A549 (cell line): ENCODE results near the gene IRF3. TPM values are rescaled to one million over a fixed set of nuclear protein-coding genes. Genes with fewer than 3 reads are reported as not detected.
A peak's percentile ranks its signal among the peaks of the same experiment; 100 is the strongest.

Experiments used
- ATAC-seq, 2 experiments: fragments of 200-7000 bp in 1 of 2; fragments of >200 bp in 1 of 2; cut with Nextera tagmentation in 1 of 2; cut with Tn5 transposase in 1 of 2; 3 replicates each; pipeline versions ENCODE4 v1.8.0 to v1.9.1; 2018 to 2020; ENCODE audit warnings: mild to moderate bottlenecking in 1 of 2, moderate library complexity in 1 of 2
- CTCF ChIA-PET: fragments of 300-600 bp; sonication (Branson Sonifier 250); formaldehyde crosslinking; extraction: SDS; loops from one replicate; lab custom pipeline; 2021; ENCODE audit warnings: antibody characterized with exemption, inconsistent platforms; lab: Yijun Ruan, JAX
- POLR2A ChIA-PET: fragments of 350-600 bp; formaldehyde crosslinking; extraction: SDS; loops from one replicate; lab custom pipeline; 2021; ENCODE audit warnings: antibody characterized with exemption, inconsistent platforms; lab: Yijun Ruan, JAX
- DNase-seq, 2 experiments: peaks; one replicate each; pipeline versions ENCODE4 v3.0.0 to v3.0.0-alpha.2; 2011 to 2016; ENCODE audit warnings: low read depth in 1 of 2, low spot score in 1 of 2
- FAIRE-seq: peaks from 2 replicates; lab custom pipeline; 2011; peaks lifted over from hg19 to GRCh38; lab: Jason Lieb, UNC
- H3K27ac ChIP-seq, 2 experiments: fragments of >200 bp; sonication (Bioruptor Twin); formaldehyde crosslinking; 3 replicates each; pipeline ENCODE4 v1.5.1; 2016 to 2017
- H3K4me1 ChIP-seq: fragments of >200 bp; sonication (Bioruptor Twin); formaldehyde crosslinking; 3 replicates; pipeline ENCODE4 v1.6.1; 2016
- H3K4me2 ChIP-seq: fragments of >200 bp; sonication (Bioruptor Twin); formaldehyde crosslinking; 3 replicates; pipeline ENCODE4 v1.6.1; 2016
- H3K4me3 ChIP-seq: fragments of >200 bp; sonication (Bioruptor Twin); formaldehyde crosslinking; 3 replicates; pipeline ENCODE4 v1.5.1; 2016
- H3K9me3 ChIP-seq: fragments of >200 bp; sonication (Bioruptor Twin); formaldehyde crosslinking; 3 replicates; pipeline ENCODE4 v1.6.1; 2016
- CBX8 ChIP-seq: fragments of 200-600 bp; sonication (generic); IDR thresholded peaks from 2 replicates; pipeline ENCODE4 v1.6.1; 2016
- EHMT2 ChIP-seq: fragments of 200-600 bp; sonication (generic); IDR thresholded peaks from 2 replicates; pipeline ENCODE4 v1.6.1; 2016; ENCODE audit warnings: antibody characterized with exemption, low read depth, mild to moderate bottlenecking, moderate library complexity
- EP300 ChIP-seq, 2 experiments: fragments of >200 bp; sonication (Bioruptor Twin); formaldehyde crosslinking; IDR thresholded peaks; 2 replicates in 1 of 2; 3 replicates in 1 of 2; pipeline ENCODE4 v1.6.1; 2016 to 2017
- ESRRA ChIP-seq: fragments of 150-350 bp; IDR thresholded peaks from 2 replicates; pipeline ENCODE4 v1.6.1; 2014; ENCODE audit warnings: mild to moderate bottlenecking, low read length, borderline replicate concordance
- FOSB ChIP-seq: fragments of 250-450 bp; sonication (Bioruptor Pico); IDR thresholded peaks from 2 replicates; pipeline ENCODE4 v1.5.0; 2020; ENCODE audit warnings: mild to moderate bottlenecking, moderate library complexity
- HDAC2 ChIP-seq: fragments of 200-600 bp; sonication (generic); IDR thresholded peaks from 2 replicates; pipeline ENCODE4 v1.6.1; 2016
- HEYL ChIP-seq: fragments of 250-450 bp; sonication (Bioruptor Pico); IDR thresholded peaks from 2 replicates; pipeline ENCODE4 v1.8.0; 2021; ENCODE audit warnings: mild to moderate bottlenecking, moderate library complexity
- HOXB5 ChIP-seq: fragments of 250-450 bp; sonication (Bioruptor Pico); IDR thresholded peaks from 2 replicates; pipeline ENCODE4 v1.5.0; 2020; ENCODE audit warnings: mild to moderate bottlenecking, moderate library complexity
- JUN ChIP-seq, 2 experiments: fragments of >200 bp; sonication (Bioruptor Twin); formaldehyde crosslinking; IDR thresholded peaks; 2 replicates in 1 of 2; 3 replicates in 1 of 2; pipeline ENCODE4 v1.6.1; 2016 to 2017
- KDM5A ChIP-seq: fragments of 200-600 bp; sonication (generic); IDR thresholded peaks from 2 replicates; pipeline ENCODE4 v1.6.1; 2016; ENCODE audit warnings: antibody characterized with exemption, mild to moderate bottlenecking
- MAFK ChIP-seq: fragments of 450-650 bp; IDR thresholded peaks from 2 replicates; pipeline ENCODE4 v1.6.1; 2014; ENCODE audit not compliant: partially characterized antibody
- NR3C1 ChIP-seq: fragments of >200 bp; sonication (Bioruptor Twin); formaldehyde crosslinking; IDR thresholded peaks from 3 replicates; pipeline ENCODE4 v1.6.1; 2017
- RCOR1 ChIP-seq: fragments of 150-350 bp; IDR thresholded peaks from 2 replicates; pipeline ENCODE4 v1.6.1; 2014; ENCODE audit warnings: antibody characterized with exemption, low read length, low read depth
- SMC3 ChIP-seq: fragments of >200 bp; sonication (Bioruptor Twin); formaldehyde crosslinking; IDR thresholded peaks from 3 replicates; pipeline ENCODE4 v1.6.1; 2018; ENCODE audit warnings: inconsistent platforms
- SREBF2 ChIP-seq: fragments of 450-650 bp; IDR thresholded peaks from 2 replicates; pipeline ENCODE4 v1.6.1; 2014; ENCODE audit warnings: mild to moderate bottlenecking, moderate library complexity
- ZFP36 ChIP-seq: fragments of 450-650 bp; IDR thresholded peaks from 2 replicates; pipeline ENCODE4 v1.6.1; 2014; ENCODE audit warnings: borderline replicate concordance; ENCODE audit not compliant: partially characterized antibody
- ZSCAN20 ChIP-seq: fragments of 250-450 bp; sonication (Bioruptor Pico); IDR thresholded peaks from 2 replicates; pipeline ENCODE4 v1.8.0; 2022; ENCODE audit warnings: mild to moderate bottlenecking, moderate library complexity
- WGBS: methylation state at CpG from one replicate; pipeline ENCODE4 v1.1.6; 2017; ENCODE audit errors: missing lambda C conversion rate; 5-methylcytosine and 5-hydroxymethylcytosine counted together
- polyA plus RNA-seq, 4 experiments: library from polyadenylated mRNA; depleted of rRNA in 3 of 4; stranded (reverse); fragments of >200 nt; fragmentation: RNase III in 1 of 4; extraction: RNeasy Plus Mini Kit Qiagen cat#74134 plus additional on column Dnase treatment in 1 of 4; gene quantifications; 2 replicates in 3 of 4; 3 replicates in 1 of 4; pipeline ENCODE4 v1.2.3, GENCODE V29; 2011 to 2017
- TF ChIP-seq, protein P1 (sequence below): IDR thresholded peaks from 2 replicates; pipeline ENCODE4 v1.6.1; 2012; ENCODE audit warnings: low read depth, borderline replicate concordance
- TF ChIP-seq, protein P2 (sequence below): IDR thresholded peaks from 2 replicates; pipeline ENCODE4 v1.6.1; 2012
- TF ChIP-seq, protein P3 (sequence below): fragments of 200-600 bp; sonication (generic); IDR thresholded peaks from 2 replicates; pipeline ENCODE4 v1.6.1; 2016; ENCODE audit warnings: antibody characterized with exemption, mild to moderate bottlenecking, moderate library complexity
- TF ChIP-seq, protein P4 (sequence below): fragments of >200 bp; sonication (Bioruptor Twin); formaldehyde crosslinking; IDR thresholded peaks from 3 replicates; pipeline ENCODE4 v1.6.1; 2016

Gene IRF3
- polyA plus RNA-seq, 2 of the 4 experiments (the other 2 are of a cell fraction): 54.0 to 103 TPM

DNA sequence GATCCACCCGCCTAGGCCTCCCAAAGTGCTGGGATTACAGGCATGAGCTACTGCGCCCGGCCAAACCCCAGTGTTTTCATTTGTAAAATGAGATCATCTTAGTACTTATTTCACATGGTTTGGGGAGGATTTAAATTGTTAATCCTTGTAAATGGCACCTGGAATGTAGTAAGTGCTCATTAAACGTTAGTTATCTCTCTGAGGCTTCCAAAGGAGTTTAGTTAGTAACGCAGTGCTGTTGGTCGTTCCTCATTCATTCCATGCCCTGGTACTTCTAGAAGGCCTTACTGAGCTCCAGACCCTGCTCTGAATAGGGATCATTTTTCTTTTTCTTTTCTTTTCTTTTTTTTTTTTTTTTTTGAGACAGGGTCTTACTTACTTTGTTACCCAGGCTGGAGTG lies 30.5 kb upstream of the IRF3 start:
- CTCF ChIA-PET: interaction anchor here (0.6 to 4.9 kb wide), 9 partner anchors 10 to 146 kb away, joined by 3 to 42 read pairs (median 4); partner anchors contain the start of gene PRMT1
- Histone ChIP-seq H3K9me3 (no peaks in the 10 kb centered on the region), H3K4me3 (no peak overlapping the region), H3K4me2 (no peak overlapping the region), H3K27ac (no peak overlapping the region), H3K4me1 (peaks cover 2% of the 10 kb centered on the region; the same call in 1 of the 3 replicates)
- DNase-seq (no peak), ATAC-seq (no peak), FAIRE-seq (no peak)
- POLR2A ChIA-PET: interaction anchor here (0.6 kb wide), 2 partner anchors 69 to 332 kb away, joined by 4 to 5 read pairs; no protein-coding TSS in a partner anchor
- WGBS: 84% methylated on average over 6 of the region's 6 CpGs
- TF ChIP-seq EHMT2: no peak
- TF ChIP-seq EP300 (IDR thresholded peaks at IDR 0.05): no peak
- TF ChIP-seq SMC3: no peak
- no peak for TF ChIP-seq JUN (IDR thresholded peaks at IDR 0.05)
- TF ChIP-seq HEYL (CRISPR knock-in tag): no peak
- no peak for TF ChIP-seq HDAC2
- TF ChIP-seq ZSCAN20 (CRISPR knock-in tag): no peak
- TF ChIP-seq SREBF2: no peak
- no peak for TF ChIP-seq ESRRA
- no peak for TF ChIP-seq KDM5A
- no peak for TF ChIP-seq FOSB (CRISPR knock-in tag)
- TF ChIP-seq, protein P1, sequence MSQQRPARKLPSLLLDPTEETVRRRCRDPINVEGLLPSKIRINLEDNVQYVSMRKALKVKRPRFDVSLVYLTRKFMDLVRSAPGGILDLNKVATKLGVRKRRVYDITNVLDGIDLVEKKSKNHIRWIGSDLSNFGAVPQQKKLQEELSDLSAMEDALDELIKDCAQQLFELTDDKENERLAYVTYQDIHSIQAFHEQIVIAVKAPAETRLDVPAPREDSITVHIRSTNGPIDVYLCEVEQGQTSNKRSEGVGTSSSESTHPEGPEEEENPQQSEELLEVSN: no peak
- no peak for TF ChIP-seq NR3C1
- TF ChIP-seq CBX8: no peak

DNA sequence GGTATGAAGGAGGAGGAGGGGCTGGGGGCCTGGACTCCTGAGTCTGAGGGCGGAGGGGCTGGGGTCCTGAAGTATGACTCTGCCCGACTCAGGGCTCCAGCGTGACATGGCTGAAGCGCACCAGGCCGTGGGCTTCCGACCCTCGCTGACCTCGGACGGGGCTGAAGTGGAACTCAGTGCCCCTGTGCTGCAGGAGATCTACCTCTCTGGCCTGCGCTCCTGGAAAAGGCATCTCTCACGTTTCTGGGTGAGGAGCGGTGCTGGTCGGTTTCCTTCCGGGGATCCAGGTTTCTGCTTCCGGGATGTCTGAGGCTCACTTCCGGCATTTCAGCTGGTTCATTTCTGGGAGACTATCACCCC lies 26.5 kb upstream of the IRF3 start:
- DNase-seq: no peak
- TF ChIP-seq HOXB5 (CRISPR knock-in tag) (no peak), KDM5A (no peak), RCOR1 (no peak), MAFK (no peak), ZFP36 (no peak)
- TF ChIP-seq, protein P2, sequence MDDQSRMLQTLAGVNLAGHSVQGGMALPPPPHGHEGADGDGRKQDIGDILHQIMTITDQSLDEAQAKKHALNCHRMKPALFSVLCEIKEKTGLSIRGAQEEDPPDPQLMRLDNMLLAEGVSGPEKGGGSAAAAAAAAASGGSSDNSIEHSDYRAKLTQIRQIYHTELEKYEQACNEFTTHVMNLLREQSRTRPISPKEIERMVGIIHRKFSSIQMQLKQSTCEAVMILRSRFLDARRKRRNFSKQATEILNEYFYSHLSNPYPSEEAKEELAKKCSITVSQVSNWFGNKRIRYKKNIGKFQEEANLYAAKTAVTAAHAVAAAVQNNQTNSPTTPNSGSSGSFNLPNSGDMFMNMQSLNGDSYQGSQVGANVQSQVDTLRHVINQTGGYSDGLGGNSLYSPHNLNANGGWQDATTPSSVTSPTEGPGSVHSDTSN: no peak
- TF ChIP-seq, protein P3, sequence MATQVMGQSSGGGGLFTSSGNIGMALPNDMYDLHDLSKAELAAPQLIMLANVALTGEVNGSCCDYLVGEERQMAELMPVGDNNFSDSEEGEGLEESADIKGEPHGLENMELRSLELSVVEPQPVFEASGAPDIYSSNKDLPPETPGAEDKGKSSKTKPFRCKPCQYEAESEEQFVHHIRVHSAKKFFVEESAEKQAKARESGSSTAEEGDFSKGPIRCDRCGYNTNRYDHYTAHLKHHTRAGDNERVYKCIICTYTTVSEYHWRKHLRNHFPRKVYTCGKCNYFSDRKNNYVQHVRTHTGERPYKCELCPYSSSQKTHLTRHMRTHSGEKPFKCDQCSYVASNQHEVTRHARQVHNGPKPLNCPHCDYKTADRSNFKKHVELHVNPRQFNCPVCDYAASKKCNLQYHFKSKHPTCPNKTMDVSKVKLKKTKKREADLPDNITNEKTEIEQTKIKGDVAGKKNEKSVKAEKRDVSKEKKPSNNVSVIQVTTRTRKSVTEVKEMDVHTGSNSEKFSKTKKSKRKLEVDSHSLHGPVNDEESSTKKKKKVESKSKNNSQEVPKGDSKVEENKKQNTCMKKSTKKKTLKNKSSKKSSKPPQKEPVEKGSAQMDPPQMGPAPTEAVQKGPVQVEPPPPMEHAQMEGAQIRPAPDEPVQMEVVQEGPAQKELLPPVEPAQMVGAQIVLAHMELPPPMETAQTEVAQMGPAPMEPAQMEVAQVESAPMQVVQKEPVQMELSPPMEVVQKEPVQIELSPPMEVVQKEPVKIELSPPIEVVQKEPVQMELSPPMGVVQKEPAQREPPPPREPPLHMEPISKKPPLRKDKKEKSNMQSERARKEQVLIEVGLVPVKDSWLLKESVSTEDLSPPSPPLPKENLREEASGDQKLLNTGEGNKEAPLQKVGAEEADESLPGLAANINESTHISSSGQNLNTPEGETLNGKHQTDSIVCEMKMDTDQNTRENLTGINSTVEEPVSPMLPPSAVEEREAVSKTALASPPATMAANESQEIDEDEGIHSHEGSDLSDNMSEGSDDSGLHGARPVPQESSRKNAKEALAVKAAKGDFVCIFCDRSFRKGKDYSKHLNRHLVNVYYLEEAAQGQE: no peak
- TF ChIP-seq, protein P4, sequence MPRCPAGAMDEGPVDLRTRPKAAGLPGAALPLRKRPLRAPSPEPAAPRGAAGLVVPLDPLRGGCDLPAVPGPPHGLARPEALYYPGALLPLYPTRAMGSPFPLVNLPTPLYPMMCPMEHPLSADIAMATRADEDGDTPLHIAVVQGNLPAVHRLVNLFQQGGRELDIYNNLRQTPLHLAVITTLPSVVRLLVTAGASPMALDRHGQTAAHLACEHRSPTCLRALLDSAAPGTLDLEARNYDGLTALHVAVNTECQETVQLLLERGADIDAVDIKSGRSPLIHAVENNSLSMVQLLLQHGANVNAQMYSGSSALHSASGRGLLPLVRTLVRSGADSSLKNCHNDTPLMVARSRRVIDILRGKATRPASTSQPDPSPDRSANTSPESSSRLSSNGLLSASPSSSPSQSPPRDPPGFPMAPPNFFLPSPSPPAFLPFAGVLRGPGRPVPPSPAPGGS: no peak
- ATAC-seq: peak; percentile 6 to 7; a peak in 3 of 6 replicates
- Histone ChIP-seq H3K9me3 (no peaks in the 10 kb centered on the region), H3K4me1 (0 out of 3 replicates have a peak, but pooled peaks cover 3% of the 10 kb centered on the region), H3K27ac (no peak overlapping the region), H3K4me3 (no peak overlapping the region), H3K4me2 (no peak overlapping the region)
- FAIRE-seq: no peak
- 90% methylated on average over 16 of the region's 16 CpGs for WGBS
- ChIA-PET POLR2A (interaction anchor here (0.6 kb wide), 1 partner anchor 167 kb away, joined by 7 read pairs; no protein-coding TSS in a partner anchor), CTCF (interaction anchor here (0.6 to 3.6 kb wide), 6 partner anchors 8 to 699 kb away, joined by 3 to 22 read pairs (median 6); partner anchors contain the start of gene GYS1)
